ENCODE results near the gene CNTROB.
A peak's percentile ranks its signal among the peaks of the same experiment; 100 is the strongest.

CNTROB gene

GRCh38 chr17:7977039-7977438 is 45.0 kb downstream of the CNTROB start:
- no peak for DNase-seq
- intact Hi-C loops (cut with DNase I): no loop called here

GRCh38 chr17:7977805-7978204 is 45.8 kb downstream of the CNTROB start:
- DNase-seq: no peak
- intact Hi-C loops (cut with DNase I): no loop called here

- no peak for DNase-seq
- intact Hi-C loops (cut with DNase I): no loop called here
Observed at GRCh38 chr17:7982173-7982572, 50.2 kb downstream of the CNTROB start.

- no peak for DNase-seq
- intact Hi-C loops (cut with DNase I): no loop called here
Observed at GRCh38 chr17:7982666-7983065, 50.7 kb downstream of the CNTROB start.

GRCh38 chr17:7984904-7985303 is 52.9 kb downstream of the CNTROB start:
- no peak for DNase-seq
- intact Hi-C loops (cut with DNase I): no loop called here

GRCh38 chr17:7987112-7987893 is 55.3 kb downstream of the CNTROB start:
- intact Hi-C loops (cut with DNase I): no loop called here

GRCh38 chr17:7988750-7989178 is 56.8 kb downstream of the CNTROB start:
- intact Hi-C loops (cut with DNase I): loop anchor here (1.0 to 2.0 kb wide), 3 partner anchors 75 to 166 kb away; no protein-coding TSS in a partner anchor
- DNase-seq: no peak

More at GRCh38 chr17:7987112-7987893, 55.3 kb downstream of the CNTROB start:
- DNase-seq: peak in 4 of 10 donors; percentile 33 to 81 (median 48)

- DNase-seq: peak; percentile 79 to 98 (median 88)
- intact Hi-C loops (cut with DNase I): loop anchor here (1.0 to 5.0 kb wide), 4 partner anchors 67 to 167 kb away; no protein-coding TSS in a partner anchor
Observed at GRCh38 chr17:7989781-7990655, 58.0 kb downstream of the CNTROB start.

- DNase-seq: no peak
- intact Hi-C loops (cut with DNase I): loop anchor here (5.0 kb wide), 1 partner anchor 65 kb away; no protein-coding TSS in a partner anchor
Observed at GRCh38 chr17:7992516-7992915, 60.5 kb downstream of the CNTROB start.

GRCh38 chr17:7992924-7993323 is 60.9 kb downstream of the CNTROB start:
- intact Hi-C loops (cut with DNase I): loop anchor here (5.0 kb wide), 1 partner anchor 64 kb away; no protein-coding TSS in a partner anchor
- DNase-seq: no peak

- intact Hi-C loops (cut with DNase I): loop anchor here (5.0 kb wide), 1 partner anchor 63 kb away; no protein-coding TSS in a partner anchor
- no peak for DNase-seq
Observed at GRCh38 chr17:7993972-7994589, 62.1 kb downstream of the CNTROB start.

- intact Hi-C loops (cut with DNase I): loop anchor here (5.0 kb wide), 1 partner anchor 253 kb away; no protein-coding TSS in a partner anchor
- no peak for DNase-seq
Observed at GRCh38 chr17:7995724-7996123, 63.7 kb downstream of the CNTROB start.

GRCh38 chr17:7997186-7997585 is 65.2 kb downstream of the CNTROB start:
- no peak for DNase-seq
- intact Hi-C loops (cut with DNase I): loop anchor here (5.0 kb wide), 1 partner anchor 255 kb away; no protein-coding TSS in a partner anchor
